ENCODE results near the gene GTF3C2. TPM values are rescaled to one million over a fixed set of nuclear protein-coding genes. Genes with fewer than 3 reads are reported as not detected.

GTF3C2 gene
- total and polyA plus RNA-seq, 8 donors: 21.2 to 34.3 (median 27.7) TPM

DNA sequence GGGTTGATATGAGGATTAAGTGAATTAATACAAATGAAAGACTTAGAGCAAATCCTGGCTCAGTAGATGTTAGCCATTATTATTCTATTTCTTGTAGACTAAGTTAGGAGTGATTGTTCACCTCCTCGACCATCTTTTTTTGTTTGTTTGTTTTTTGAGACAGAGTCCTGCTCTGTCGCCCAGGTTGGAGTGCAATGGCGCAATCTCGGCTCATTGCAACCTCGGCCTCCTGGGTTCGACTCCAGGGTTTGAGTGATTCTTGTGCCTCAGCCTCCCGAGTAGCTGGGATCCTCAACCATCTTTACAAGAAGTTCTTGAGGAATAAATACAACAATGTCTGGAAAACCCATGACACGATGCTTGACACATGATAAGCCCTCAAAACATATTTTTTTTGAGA is 61.6 kb downstream of the GTF3C2 start:
- H3K4me3 ChIP-seq: no peak overlapping the region
- 75 to 76% methylated on average over 8 of the region's 8 CpGs for WGBS, 2 donors
- no peaks in the 10 kb centered on the region for H3K36me3 ChIP-seq
- H3K9me3 ChIP-seq: no peaks in the 10 kb centered on the region
- no peak for TF ChIP-seq CTCF (IDR thresholded peaks at IDR 0.05)
- no peak for FAIRE-seq
- ATAC-seq: no peak
- H3K27ac ChIP-seq: no peak overlapping the region
- no peak for DNase-seq
- no peaks in the 10 kb centered on the region for H3K27me3 ChIP-seq
- H3K4me1 ChIP-seq: peaks cover 0 to 12% (median 0%) of the 10 kb centered on the region in 3 donors
- intact Hi-C loops (cut with DNase I): no loop called here

GRCh38 chr2:27291865-27292264 is 64.7 kb downstream of the GTF3C2 start:
- intact Hi-C loops (cut with DNase I): no loop called here
- no peak overlapping the region for H3K4me3 ChIP-seq
- H3K36me3 ChIP-seq: no peaks in the 10 kb centered on the region
- H3K9me3 ChIP-seq: no peaks in the 10 kb centered on the region
- no peaks in the 10 kb centered on the region for H3K27me3 ChIP-seq
- no peak for DNase-seq
- WGBS, 2 donors: 46 to 47% methylated on average over 6 of the region's 6 CpGs
- TF ChIP-seq CTCF (IDR thresholded peaks at IDR 0.05): no peak
- no peak for FAIRE-seq
- H3K27ac ChIP-seq: no peak overlapping the region
- peaks cover 0 to 12% (median 0%) of the 10 kb centered on the region in 3 donors for H3K4me1 ChIP-seq
- ATAC-seq: no peak

GRCh38 chr2:27290549-27290948 is 66.0 kb downstream of the GTF3C2 start:
- Histone ChIP-seq H3K9me3 (no peaks in the 10 kb centered on the region), H3K36me3 (no peaks in the 10 kb centered on the region), H3K4me1 (peaks cover 0 to 12% (median 0%) of the 10 kb centered on the region in 3 donors), H3K27me3 (no peaks in the 10 kb centered on the region), H3K27ac (no peak overlapping the region), H3K4me3 (no peak overlapping the region)
- ATAC-seq (no peak), DNase-seq (no peak), FAIRE-seq (no peak)
- intact Hi-C loops (cut with DNase I): no loop called here
- no peak for TF ChIP-seq CTCF (IDR thresholded peaks at IDR 0.05)
- WGBS, 2 donors: 88 to 93% methylated on average over 5 of the region's 5 CpGs

GRCh38 chr2:27288610-27289009 is 68.0 kb downstream of the GTF3C2 start:
- no peak overlapping the region for H3K27ac ChIP-seq
- WGBS, 2 donors: 42 to 59% methylated on average over 3 of the region's 3 CpGs
- H3K4me1 ChIP-seq: peaks cover 0 to 10% (median 0%) of the 10 kb centered on the region in 3 donors
- no peak for ATAC-seq
- DNase-seq: no peak
- no peaks in the 10 kb centered on the region for H3K36me3 ChIP-seq
- H3K9me3 ChIP-seq: no peaks in the 10 kb centered on the region
- intact Hi-C loops (cut with DNase I): no loop called here
- FAIRE-seq: no peak
- TF ChIP-seq CTCF (IDR thresholded peaks at IDR 0.05): no peak
- no peaks in the 10 kb centered on the region for H3K27me3 ChIP-seq
- H3K4me3 ChIP-seq: no peak overlapping the region

DNA sequence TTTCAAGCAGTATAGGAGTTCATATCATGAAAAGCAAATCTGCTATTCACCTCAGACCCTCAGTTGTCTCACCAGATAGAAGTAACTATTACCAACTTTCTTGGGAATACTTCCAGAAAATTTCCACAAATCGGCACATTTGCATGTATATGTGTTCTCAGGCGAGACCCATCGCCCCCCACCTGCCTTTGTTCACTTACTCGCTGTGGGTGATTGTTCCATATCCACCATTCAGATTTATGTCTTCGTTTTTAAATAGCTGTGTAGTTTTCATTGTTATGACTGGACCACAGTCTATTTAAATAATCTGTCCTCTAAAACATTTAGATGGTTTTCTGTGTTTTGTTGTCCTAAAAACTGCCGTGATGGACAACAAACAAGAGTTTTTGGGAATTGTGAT is 71.1 kb downstream of the GTF3C2 start:
- H3K4me1 ChIP-seq: no peaks in the 10 kb centered on the region
- no peaks in the 10 kb centered on the region for H3K36me3 ChIP-seq
- FAIRE-seq: no peak
- no peaks in the 10 kb centered on the region for H3K27me3 ChIP-seq
- no peak overlapping the region for H3K4me3 ChIP-seq
- H3K27ac ChIP-seq: no peak overlapping the region
- no peak for TF ChIP-seq CTCF (IDR thresholded peaks at IDR 0.05)
- ATAC-seq: no peak
- intact Hi-C loops (cut with DNase I): no loop called here
- no peaks in the 10 kb centered on the region for H3K9me3 ChIP-seq
- 52 to 66% methylated on average over 6 of the region's 6 CpGs for WGBS, 2 donors
- DNase-seq: no peak

Data from pancreas (tissue), 10 donors.